Epithelial cell of prostate (primary cell): ENCODE measurements around the gene EBF3.

ENCODE experiments used
- DNase-seq: peaks from one replicate; pipeline ENCODE4 v3.0.0-alpha.2; 2011; ENCODE audit warnings: low read depth, low spot score
- H3K27ac ChIP-seq: fragments of 450-650 bp; 2 replicates; pipeline ENCODE4 v1.5.1; 2017; ENCODE audit warnings: mild to moderate bottlenecking

The EBF3 gene

DNA sequence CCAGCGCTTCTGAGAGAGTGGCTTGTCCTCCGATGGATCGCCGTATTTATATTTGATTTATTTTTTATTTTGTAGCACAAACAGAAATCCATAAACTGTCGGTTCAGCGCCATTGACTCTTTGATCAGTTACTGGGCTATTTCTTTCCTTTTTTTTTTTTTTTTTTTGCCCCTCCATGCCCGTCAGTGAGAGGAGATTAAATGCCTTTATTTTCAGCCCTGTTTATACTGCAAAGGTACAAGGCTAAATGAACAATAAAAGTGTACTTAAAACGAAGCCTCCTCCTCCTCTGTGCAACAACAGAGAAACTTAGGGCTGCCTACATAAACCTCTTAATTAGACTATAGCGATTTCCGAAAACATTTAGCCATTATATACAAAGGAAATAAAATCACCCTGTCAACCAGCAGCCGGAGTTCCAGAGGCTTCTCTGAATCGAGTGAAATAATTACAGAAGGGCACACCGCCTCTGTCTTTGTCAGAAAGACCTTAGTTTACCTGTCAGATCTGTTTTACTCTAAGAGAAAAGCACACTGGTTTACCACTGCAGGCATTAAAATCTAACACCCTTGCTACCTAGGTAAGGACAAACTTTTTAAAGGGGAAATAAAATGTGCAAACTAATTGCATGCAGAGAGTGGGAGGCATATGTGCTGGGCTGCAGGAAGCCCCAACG is 3.5 kb downstream of the EBF3 start:
- H3K27ac ChIP-seq, result no peak overlapping the region
- DNase-seq, result no peak

DNA sequence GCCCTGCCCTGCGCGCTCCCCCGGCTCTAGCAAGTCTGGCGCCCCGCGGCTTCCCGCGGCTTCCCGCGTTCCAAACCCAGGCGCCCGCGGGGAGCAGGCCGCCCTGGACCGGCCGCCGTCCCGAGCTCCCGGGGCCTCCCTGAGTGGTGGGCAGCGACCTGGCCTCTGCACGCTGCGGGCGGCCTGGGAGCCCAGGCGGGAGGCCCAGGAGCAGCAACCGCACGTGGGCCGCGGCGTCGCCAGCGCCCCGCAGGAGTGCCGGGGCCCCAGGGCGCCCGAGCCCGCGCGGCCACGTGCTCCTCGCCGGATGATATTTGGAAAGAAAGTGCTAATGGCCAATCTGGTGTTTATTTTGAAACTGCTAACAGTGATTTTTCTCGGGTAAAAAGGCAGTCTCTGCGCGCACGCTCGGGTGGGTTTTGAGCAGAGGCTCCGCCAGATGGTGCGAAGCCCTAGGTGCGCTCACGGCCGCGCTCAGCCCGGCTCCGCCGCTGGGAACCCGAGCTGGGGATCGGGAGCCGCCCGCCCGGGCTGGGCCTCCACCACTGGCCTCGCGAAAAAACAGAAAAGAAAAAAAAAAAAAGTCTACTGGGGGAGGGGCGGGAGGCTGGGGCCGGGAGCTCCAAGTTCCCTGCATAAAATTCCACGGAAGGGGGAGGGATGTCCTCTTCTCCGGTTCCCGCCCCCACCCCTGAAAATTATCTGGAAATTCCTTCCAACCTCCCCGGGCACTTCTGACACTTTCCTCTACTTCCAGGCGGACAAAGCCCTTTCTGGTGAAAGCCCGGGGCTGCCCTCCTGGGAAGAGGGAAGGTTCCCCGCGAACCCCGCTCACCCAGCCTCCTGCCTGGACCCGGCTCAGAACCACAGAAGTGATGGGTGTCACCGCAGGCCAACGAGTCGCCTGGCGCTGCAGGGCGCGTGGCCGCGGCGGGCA is 4.3 kb downstream of the EBF3 start:
- no peak overlapping the region for H3K27ac ChIP-seq
- DNase-seq, result no peak

DNA sequence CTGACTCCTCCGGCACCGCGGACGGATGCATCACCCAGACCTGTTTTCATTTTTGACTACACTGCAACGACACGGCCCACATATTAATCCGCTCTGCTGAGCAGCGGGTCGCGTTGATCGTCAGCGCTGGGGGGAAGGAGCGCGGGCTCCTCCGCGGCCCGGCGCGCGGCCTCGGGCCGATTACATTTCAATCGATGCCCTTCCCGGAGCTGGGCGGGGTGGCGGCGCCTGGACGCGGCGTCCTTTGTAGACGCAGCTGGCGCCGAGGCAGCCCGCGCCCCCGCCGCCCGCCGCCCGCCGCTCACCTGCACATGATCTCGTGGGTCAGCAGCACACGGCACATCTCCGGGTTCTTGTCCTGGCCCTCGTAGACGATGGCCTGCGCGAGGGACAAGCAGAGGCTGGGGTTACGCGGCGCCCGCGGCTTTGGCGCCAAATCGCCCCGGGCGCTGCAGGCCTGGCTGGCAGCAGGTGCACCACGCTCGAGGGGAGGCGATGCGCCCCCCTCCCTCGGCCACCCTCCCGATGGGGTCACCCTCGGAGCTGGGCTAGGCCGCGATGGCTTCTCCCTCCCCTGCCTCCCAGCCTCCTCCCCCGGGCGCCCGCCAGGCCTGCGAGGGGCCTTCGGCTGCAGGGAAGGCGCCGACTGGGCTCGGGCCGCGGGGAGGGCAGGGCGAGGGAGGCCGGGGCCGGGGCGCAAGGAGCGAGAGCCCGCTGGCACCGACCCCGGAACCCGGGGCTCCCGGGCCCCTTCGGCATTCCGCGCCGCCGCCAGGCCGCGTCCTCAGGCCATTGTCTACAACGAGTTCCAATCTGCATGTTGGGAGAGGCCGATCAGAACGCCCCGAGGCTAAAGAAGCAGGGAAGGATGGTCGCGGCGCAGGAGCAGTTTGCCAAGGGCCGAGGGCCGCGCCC is 5.2 kb downstream of the EBF3 start:
- DNase-seq, result no peak
- H3K27ac ChIP-seq, result no peak overlapping the region

DNA sequence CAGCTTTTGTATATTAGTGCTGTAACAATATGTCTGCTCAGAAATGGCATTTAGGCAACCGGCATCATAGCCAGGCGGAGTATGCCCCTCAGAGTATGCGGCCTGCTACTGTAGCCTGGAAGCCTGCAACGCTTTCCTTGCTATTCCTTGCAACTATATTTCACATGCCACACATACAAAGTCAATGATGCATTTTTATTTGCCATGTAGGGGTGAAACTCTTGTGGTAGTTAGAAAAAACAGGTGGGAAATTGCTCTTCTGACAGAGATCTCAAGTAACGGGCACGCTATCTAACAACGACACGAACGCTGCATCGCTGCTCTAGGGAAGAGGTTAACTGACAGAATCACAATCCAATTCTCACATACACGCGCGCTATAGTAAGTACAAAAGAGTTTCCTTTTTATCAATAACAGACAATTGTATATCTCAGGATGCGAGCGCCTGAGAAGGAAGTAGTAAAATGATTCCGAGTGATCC is 5.9 kb downstream of the EBF3 start:
- H3K27ac ChIP-seq, result no peak overlapping the region
- no peak for DNase-seq

DNA sequence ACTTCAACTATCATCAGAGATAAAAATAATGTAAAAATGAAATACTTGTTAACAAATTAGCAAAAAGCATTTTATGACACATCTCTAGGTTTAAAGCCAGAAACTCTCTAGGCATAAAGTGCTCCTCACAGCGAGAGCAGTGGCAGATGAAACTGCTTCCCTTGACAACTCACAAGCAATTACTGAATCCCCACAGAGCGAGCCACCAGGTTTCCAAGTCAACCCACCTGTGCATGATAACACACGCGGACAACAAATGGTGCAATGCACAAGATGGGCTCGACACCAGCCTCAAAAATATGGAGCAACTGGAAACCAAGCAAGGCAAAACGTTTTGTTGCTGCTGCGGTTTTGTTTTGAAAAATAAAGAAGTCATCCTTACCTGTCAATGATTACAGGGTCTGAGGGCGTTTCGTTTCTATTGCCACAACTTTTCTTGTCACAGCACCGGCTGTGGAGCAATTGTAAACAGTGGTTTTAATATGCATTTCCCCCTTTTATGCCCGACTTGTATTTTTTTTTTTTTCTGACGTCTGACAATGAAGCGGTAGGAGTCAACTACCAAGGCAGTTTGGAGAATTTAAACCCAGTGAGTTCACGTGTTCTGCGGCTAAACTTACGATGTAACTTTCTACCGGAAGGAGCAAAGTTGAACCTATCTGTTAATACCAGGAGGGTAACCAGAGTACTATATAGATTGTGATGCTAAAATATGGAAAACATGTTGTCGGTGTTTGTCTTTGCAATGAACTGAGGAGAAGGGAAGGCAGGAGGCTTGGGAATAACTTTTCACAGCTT is 7.0 kb downstream of the EBF3 start:
- H3K27ac ChIP-seq, result no peak overlapping the region
- DNase-seq, result no peak

DNA sequence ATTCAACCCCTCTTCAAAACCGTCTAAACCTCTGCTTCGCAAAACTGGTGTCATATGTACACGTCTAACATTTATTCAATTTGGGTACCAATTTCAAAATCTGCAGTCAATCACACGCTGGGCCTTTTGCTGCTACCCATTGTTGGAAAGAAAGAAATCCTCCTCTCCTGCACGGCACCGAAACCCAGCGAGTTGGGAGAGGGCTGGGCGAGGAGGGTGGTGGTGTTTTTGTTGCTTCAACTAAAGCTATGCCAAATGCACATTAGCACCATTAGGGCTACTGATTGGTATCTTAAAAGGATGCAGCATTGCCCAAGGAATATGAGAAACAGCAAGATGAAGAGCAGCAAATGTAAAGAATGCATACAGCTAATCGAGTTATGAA is 7.8 kb downstream of the EBF3 start:
- H3K27ac ChIP-seq, result no peak overlapping the region
- no peak for DNase-seq

DNA sequence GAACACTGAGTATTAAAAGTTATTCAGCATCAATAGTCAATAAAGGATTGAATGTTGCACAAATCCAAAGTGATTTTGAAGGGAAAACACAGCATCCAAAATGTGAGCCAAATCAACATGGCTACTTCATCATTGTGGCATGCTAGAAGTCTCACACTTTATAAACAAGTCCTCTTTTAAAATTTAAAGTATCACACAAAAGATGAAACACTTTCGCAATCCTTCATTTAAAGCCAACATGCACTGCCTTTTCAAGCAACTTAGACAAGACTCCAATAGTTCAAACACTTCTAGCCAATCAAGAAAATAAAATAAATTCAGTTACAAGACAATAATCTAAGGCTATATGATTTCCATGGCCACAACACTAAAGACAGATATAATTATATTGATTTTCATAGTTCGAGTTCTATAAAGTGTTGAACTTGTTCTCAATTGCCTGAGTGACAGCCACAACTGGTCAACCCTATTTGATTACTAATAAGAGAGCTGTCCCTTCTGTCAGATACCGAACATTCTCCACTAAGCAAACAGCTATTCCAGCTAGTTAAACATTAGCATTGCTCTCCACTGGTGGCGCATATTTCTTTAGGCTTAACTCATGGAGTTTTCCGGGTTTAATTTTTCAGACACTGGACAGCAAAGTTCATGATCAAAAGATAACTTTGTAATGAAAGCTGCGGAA is 8.3 kb downstream of the EBF3 start:
- H3K27ac ChIP-seq, result no peak overlapping the region
- DNase-seq, result no peak

DNA sequence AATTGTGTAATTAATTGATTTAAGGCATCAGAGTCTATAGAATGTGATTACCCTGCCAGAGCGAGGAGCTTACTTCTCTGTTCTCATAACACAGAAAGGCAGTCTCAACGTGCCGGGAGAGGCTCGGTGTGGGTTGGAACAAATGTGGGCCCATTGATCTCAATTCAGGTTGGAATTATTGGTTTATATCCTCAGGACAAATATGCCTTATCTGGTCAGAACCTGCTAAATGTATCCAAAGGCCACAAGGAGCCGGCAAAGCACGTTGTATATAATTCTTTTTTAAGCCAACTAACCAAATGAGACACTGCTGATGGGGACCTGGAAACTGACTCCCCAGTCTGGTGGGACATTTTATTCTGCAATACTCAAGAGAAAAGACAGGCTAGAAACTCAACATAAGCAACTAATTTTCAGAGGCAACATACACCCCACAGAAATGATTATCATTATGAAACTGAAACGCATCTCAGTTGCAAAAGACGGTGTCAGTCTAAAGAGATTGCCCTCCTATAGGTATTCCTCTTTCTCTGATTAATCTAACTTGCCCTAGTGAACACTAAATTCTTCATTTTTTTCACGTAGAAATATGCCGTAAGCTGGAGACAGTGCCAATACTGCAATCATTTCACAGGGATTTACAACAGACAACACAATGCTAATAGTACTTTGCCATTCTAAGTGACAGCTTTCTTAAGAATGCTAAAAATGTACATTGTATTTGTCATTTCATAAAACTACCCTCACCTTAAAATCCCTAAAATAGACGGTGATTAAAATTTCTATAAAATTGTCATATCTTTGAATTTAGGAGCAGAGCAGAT is 9.4 kb downstream of the EBF3 start:
- no peak overlapping the region for H3K27ac ChIP-seq
- no peak for DNase-seq

DNA sequence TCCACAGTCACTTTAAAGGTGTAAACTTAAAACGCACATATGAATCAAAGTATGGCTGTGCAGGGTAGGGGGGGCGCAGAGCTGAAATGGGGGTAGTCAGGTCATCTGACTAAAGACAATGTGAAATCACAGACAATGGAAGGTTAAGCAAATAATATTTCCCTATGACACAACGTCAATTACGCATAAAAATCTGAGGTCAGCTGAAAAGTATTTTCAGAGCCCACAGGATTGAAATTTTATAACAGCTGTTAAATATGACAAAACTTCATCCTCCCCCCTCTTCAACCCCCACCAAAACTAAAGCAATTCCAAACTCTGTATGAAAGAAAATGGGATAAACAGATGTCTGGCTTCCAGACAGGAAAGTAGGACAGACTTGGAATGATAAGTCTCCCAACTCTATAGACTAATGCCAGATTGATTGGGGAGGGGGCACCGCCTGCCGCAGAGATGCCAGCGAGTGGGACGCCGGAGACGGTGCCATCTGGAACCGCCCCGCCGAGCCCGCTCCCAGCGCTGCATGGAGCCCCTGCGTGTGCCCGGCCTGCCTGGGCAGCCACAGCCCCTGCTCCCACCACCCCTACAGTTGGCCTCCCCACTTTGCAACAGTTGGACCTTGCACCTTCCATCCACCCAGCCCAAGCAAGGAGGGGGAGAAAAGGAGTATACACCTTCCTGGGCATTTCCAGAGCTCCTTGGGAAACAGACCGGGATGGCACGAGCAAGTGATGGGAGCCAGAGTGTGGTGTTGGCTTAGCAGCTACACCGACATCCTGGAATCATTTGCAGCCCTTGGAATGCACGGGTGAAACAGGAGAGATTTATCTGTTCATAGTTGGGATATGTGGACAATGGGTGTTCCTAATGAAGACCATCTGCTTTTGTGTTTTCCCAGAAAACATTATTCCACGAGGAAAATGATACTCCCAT is 10.7 kb downstream of the EBF3 start:
- DNase-seq, result no peak
- H3K27ac ChIP-seq, result no peak overlapping the region

DNA sequence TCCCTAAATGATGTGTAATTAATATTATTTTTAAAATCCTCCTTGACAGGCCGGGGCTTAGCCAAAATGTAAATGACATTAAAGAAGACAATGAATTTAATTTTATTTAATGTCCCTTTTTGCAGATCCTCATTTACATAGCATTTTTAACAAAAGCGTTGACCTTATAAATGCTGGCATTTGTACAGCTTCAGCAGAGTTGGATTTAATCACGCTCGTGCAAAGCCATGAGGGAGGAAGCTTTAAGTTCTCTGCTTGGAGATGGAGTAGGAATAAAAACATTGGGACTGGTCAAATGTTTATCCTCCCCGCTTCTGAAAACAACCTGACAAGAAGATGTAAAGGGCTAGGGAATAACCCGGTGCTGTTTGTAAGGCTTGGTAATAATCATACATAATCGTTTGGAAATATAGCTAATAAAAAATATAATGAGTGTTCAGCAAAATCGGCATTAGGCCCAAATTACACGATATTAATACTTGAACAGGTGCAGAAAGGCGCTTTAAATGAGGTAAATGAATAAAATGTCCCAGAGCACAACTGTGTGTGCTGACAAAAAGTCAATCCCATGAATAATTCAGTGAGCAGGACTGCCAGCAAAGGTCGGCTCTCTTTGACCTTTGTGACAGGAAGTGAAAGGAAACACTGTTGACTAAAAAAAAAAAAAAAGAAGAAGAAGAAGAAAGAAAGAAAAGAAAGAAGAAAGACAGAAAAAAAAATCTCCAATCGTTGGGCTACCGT is 11.5 kb downstream of the EBF3 start:
- H3K27ac ChIP-seq, result no peak overlapping the region
- DNase-seq, result no peak

DNA sequence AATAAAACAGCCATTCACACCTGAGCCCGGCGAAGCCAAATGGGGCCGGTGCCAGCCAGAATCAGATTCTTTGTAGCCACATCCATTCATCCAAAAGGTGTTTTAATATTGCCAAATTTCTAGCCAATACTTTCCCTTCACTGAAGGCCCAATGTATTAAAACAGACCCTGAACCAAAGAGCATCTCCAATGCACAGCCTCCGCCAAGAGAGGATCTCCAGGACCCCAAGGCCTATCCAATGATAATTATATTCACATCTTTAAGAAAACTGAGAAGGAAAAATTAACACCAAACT is 12.2 kb downstream of the EBF3 start:
- H3K27ac ChIP-seq, result no peak overlapping the region
- DNase-seq, result no peak

DNA sequence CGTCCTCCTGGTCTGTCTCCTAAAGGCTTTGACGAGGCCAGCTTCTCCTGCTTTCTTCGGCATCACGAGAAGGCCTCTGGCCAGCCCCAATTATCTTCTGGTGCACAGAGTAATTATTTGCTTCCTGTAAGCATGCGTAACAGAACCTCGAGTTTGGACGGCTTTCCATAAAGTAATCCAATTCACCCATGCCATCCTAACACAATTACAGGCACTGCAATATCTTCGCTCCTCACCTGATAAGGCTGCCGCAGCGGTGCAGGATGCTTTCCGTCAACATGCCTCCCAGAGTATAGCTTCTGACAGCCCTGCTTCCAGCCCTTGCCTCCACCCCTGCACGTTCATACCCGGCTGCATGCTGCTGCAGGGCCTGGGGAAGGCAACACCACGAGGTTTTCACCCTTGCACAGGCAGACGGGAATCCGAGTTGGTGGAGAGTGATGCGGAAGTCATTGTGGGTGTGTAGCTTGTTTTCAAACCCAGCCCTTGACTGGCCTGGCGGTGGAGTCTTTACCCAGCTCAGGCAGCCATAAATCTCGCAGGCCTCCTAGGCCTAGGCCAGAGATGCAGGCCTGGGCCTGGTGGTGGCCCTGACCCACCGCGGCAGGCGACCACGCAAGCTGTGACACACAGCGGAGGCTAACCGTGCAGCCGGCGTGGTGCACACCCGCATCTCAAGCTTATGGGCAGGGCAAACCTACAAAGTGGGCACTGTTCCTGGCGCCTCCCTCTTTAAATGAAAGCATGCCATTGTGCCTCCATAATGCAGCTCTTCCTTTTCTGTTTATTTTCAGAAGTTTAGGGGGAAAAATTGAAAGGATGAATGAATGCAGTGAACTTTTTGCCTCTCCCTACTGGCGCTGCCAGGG is 12.7 kb downstream of the EBF3 start:
- H3K27ac ChIP-seq, result no peak overlapping the region
- no peak for DNase-seq

DNA sequence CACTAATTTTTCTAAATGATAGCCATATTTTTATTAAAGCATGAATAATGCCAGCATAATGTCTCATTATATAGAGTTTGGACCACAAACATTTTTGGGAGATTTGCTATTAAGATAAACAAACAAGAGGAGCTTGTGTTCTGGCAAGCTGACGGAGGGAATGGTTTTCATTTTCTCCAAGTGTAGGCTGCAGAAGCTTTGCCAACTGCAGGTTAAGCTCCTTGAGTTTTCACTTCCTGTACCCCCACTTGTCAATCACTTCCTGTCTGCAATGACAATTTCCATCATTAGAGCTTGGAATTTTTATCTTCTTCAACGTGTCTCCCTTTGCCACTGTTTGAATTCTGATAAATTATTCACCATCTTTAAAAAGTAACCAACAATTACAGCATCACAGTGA is 13.4 kb downstream of the EBF3 start:
- H3K27ac ChIP-seq, result no peak overlapping the region
- no peak for DNase-seq

DNA sequence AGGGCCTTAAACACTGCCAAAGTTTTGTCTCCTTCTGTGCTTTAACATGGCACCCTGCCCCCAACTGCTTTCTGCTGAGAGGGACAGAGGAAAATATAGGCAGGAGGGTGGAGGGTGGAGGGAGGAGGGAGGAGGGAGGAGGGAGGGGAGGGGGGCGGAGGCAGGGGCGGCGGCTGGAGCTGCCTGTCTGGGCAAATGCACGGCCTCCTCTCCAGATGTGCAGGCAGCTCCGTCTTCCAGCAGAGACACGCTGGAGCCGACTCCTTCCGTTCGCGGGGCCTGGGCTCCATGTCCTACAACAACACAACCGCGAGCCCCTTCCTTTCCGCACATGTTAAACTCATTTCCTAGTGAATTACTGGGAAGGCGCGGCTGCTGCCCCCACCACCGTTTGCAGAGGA is 14.2 kb downstream of the EBF3 start:
- no peak for DNase-seq
- no peak overlapping the region for H3K27ac ChIP-seq

DNA sequence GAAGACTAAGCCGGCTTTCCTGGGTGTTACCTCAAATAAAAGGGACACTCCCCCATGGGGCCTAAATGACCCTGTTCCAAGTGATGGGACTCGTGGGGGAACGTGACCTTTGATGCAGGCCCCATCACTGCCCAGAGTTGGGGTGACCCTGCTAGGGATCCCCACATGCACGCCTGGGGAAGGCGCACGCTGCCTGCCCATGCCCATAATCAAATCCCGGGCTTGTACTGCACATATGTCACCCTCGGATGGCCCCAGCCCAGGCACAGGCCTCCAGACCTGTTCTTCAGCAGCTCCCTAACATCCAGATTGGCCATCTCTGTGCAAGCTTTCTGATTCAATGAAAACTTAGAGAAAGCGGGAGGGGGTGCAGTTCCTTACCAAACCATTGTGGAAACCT is 14.7 kb downstream of the EBF3 start:
- H3K27ac ChIP-seq, result no peak overlapping the region
- DNase-seq, result no peak

DNA sequence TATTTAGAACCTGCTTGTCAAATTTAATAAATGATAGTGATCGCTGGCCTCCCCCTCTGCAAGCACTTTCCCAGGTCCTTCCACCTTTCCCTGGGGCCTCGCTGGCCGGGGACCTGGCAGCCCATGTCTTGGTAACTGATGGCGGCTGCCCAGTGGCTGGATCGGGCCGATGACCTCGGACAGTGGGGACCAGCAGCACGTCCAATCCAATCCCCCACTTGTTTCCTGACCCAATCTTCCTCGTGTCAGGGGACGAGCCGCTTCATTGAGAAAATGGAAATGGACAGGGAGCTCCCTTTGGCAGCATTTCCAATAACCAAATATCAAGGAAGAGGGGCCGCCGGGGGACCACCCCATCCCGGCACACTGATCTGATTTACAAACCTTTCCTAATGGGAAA is 17.2 kb downstream of the EBF3 start:
- H3K27ac ChIP-seq, result no peak overlapping the region
- no peak for DNase-seq
